Natural killer cell treated with Interleukin-12 subunit alpha and Interleukin-12 subunit beta and Interleukin-15 and Interleukin-18, amount 100 ng/mL, for 72 hours (primary cell): ENCODE measurements around the gene DKC1. TPM values are rescaled to one million over a fixed set of nuclear protein-coding genes. Genes with fewer than 3 reads are reported as not detected.

Source experiments
- ATAC-seq, 2 donors: fragments of 150-1000 bp; cut with Tn5 transposase in 1 of 2; sonication (Bioruptor Pico), chemical (Tn5 transposase) in 1 of 2; 2 replicates each; pipeline ENCODE4 v1.10.0; 2021
- DNase-seq: peaks from one replicate; pipeline ENCODE4 v3.0.0; 2022; ENCODE audit warnings: low spot score
- H3K27ac Mint-ChIP-seq, 2 donors: 1 replicate in 1 of 2; 2 replicates in 1 of 2; pipeline ENCODE4 v1.8.0; 2022; ENCODE audit warnings: mixed read lengths in 2 of 2, mild to moderate bottlenecking in 1 of 2, moderate library complexity in 1 of 2
- H3K27me3 Mint-ChIP-seq, 2 donors: 1 replicate in 1 of 2; 2 replicates in 1 of 2; pipeline ENCODE4 v1.8.0; 2022; ENCODE audit warnings: mixed read lengths in 2 of 2
- H3K36me3 Mint-ChIP-seq: one replicate; pipeline ENCODE4 v1.8.0; 2022; ENCODE audit warnings: mixed read lengths
- H3K4me1 Mint-ChIP-seq, 2 donors: 1 replicate in 1 of 2; 2 replicates in 1 of 2; pipeline ENCODE4 v1.8.0; 2022; ENCODE audit warnings: low read depth in 2 of 2, mixed read lengths in 2 of 2, mild to moderate bottlenecking in 1 of 2
- H3K4me3 Mint-ChIP-seq: one replicate; pipeline ENCODE4 v1.8.0; 2022; ENCODE audit warnings: mixed read lengths
- H3K9me3 Mint-ChIP-seq: 2 replicates; pipeline ENCODE4 v1.8.0; 2022; ENCODE audit warnings: mixed read lengths
- total RNA-seq, 2 donors: library from RNA; stranded (reverse); gene quantifications; one replicate each; pipeline ENCODE4 v1.2.3, GENCODE V29; 2022

The DKC1 gene
- 100 to 1,000 TPM in 1 of 2 donors, 10 to 100 TPM in 1; 91.6 to 173 TPM for total RNA-seq

DNA sequence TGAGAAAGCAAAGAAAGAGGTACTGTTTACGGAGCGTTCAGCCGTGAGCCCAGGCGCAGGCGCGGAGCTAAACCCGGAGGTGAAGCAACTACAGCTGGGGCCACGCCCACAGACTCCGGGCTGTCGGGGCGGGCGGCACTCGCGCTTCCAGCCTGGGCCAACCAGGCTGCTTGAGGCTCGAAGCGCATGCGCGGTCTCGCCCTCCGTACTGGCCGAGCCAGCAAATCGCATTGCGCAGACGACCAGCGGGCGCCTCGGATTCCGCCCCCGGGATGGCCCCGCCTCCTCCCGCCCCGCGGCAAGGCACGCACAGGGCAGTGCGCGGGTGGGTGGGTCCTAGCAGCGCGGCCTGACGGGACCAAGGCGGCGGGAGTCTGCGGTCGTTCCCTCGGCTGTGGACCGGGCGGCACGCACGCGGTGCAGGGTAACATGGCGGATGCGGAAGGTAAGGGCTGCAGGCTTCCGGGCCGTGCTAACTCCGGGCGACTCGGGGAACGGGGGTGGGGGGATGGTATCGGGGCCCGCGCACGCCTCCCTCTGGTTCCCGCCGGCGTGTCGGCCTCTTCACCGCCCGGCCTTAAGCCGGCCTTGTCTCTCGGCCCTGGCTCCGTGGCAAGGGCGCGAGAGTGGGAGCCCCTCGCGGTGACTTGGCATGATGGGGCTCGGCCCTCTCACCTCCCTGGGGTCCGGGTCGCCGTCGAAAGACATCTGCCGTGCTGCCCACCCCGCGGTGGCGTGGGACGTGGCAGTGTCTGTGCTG is at the start of gene DKC1:
Gene DKC1, plus strand, starts transcription at position 328 of the 760 bp plus-strand sequence. Its CDS starts 102 bp downstream, at position 430.
- Mint-ChIP-seq H3K36me3 (peaks cover 15% of the 10 kb centered on the region), H3K9me3 (no peaks in the 10 kb centered on the region), H3K4me1 (peaks cover 9 to 10% of the 10 kb centered on the region in 2 donors), H3K4me3 (peak within 1 kb of the TSS; percentile 83), H3K27me3 (peaks cover 0 to 3% of the 10 kb centered on the region in 2 donors), H3K27ac (peak within 1 kb of the TSS; percentile 86 to 89)
- DNase-seq, result peak; percentile 97
- peak; percentile 95 to 96 for ATAC-seq

DNA sequence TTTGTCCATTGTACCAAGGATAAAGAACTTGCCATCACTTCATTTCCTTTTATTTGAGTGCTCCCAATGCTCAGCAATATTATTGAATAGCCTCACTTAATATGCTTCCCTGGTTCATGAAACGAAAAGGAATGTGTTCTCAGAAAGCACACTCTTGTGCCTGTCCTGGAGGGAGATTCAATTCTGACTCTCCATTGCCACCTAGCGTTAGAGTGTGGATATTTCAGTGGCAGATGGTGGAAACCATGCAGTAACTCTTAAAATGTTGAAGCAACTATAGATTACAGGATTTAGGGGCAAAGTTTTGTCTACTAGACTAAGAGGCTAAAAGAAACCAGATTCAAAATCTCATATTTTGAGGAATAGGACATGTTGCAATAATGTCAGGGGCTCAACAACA is 47.7 kb upstream of the DKC1 start:
- Mint-ChIP-seq H3K9me3 (no peaks in the 10 kb centered on the region), H3K36me3 (peaks cover 20% of the 10 kb centered on the region), H3K27me3 (peaks cover 0 to 5% of the 10 kb centered on the region in 2 donors), H3K27ac (peak overlapping the region; percentile 31 to 76), H3K4me3 (peak overlapping the region; percentile 44), H3K4me1 (peaks cover 68% of the 10 kb centered on the region in 2 donors)
- ATAC-seq (no peak), DNase-seq (peak; percentile 75)

DNA sequence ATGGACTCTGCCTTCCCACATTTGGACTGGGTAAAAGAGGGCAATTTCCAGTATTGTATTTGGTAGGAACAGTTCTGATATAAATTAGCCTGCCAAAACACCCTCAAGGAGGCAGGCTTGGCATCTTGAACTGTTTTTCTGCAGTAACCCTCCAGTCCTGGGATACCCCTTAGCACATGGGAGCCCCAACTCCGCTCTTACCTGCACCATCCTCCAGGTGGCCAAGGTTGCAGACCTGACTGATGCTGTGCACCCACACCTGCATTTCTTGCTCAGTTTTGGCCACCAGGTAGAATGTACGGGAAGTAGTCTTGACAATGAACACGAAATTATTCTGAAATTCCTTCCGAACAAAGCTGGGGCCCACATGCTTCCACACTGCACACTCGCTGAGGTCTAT is 46.8 kb upstream of the DKC1 start:
- no peak for DNase-seq

GRCh38 chrX:154717824-154718223 is 44.8 kb upstream of the DKC1 start:
- Mint-ChIP-seq H3K36me3 (peaks cover 6% of the 10 kb centered on the region), H3K4me1 (peaks cover 58 to 66% of the 10 kb centered on the region in 2 donors), H3K27me3 (peaks cover 0 to 5% of the 10 kb centered on the region in 2 donors), H3K27ac (peak overlapping the region; percentile 95 to 99), H3K9me3 (no peaks in the 10 kb centered on the region), H3K4me3 (peak overlapping the region; percentile 87)
- ATAC-seq (no peak), DNase-seq (no peak)

More for the DNA sequence above, 46.8 kb upstream of the DKC1 start:
- Mint-ChIP-seq H3K27ac (peak overlapping the region; percentile 95 to 99), H3K4me1 (peaks cover 64 to 65% of the 10 kb centered on the region in 2 donors), H3K4me3 (no peak overlapping the region), H3K36me3 (peaks cover 19% of the 10 kb centered on the region), H3K9me3 (no peaks in the 10 kb centered on the region), H3K27me3 (peaks cover 0 to 5% of the 10 kb centered on the region in 2 donors)
- no peak for ATAC-seq

DNA sequence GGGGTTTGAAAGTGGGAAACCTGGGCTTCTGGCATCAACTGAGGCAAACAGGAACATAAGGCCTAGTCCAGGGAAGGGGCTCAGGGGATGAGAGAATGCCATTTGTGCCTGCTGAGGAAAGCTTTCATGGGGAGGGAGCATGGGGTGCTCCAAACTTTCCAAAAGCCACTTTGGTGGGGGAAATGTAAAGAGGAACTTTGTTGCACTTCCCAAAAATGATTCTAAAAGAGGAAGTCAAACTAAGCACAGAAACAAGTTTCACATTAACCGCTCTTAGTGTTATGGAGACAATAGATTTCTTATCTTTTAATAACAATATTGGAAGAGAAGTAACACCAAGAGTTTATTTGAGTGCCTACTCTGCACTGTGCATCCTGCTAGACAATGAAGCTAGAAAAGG is 44.0 kb upstream of the DKC1 start:
- H3K36me3 Mint-ChIP-seq, result peaks cover 5% of the 10 kb centered on the region
- DNase-seq (no peak), ATAC-seq (no peak)
- H3K9me3 Mint-ChIP-seq, result no peaks in the 10 kb centered on the region
- peaks cover 59 to 67% of the 10 kb centered on the region in 2 donors for H3K4me1 Mint-ChIP-seq
- H3K27ac Mint-ChIP-seq, result peak overlapping the region; percentile 95 to 99
- H3K27me3 Mint-ChIP-seq, result peaks cover 0 to 5% of the 10 kb centered on the region in 2 donors
- peak overlapping the region; percentile 87 for H3K4me3 Mint-ChIP-seq

DNA sequence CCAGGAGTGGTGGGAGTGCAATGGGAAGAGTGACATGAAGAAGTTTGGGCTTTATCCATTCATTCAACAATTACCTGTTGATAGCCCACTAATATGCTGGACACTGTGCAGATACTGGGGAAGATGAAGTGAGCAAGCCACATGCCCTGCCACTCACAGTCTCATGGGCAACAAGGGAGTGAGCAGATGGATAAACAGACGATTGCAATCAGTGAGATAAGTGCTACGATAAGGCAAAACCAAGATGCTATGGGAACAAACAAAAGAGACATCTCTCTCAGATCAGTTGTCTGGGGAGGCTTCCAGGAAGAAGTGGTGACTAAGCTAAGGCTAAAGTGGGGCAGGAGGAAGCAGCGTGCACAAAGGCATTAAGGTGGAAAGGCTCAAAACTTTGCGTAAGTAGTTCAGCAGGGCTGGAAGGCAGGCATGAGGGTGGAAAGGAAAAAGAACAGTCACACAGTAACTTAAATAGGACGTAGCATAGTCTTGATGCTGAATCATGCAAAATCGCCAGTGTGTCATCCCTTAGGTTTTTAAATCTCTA is 43.5 kb upstream of the DKC1 start:
- DNase-seq (peak; percentile 67), ATAC-seq (peak; percentile 86 to 87)
- Mint-ChIP-seq H3K27me3 (peaks cover 0 to 5% of the 10 kb centered on the region in 2 donors), H3K9me3 (no peaks in the 10 kb centered on the region), H3K27ac (peak overlapping the region; percentile 95 to 99), H3K4me1 (peaks cover 59 to 69% of the 10 kb centered on the region in 2 donors), H3K4me3 (peak overlapping the region; percentile 87), H3K36me3 (peaks cover 5% of the 10 kb centered on the region)

GRCh38 chrX:154720067-154720466 is 42.6 kb upstream of the DKC1 start:
- H3K9me3 Mint-ChIP-seq, result no peaks in the 10 kb centered on the region
- peaks cover 0 to 5% of the 10 kb centered on the region in 2 donors for H3K27me3 Mint-ChIP-seq
- peaks cover 59 to 72% of the 10 kb centered on the region in 2 donors for H3K4me1 Mint-ChIP-seq
- DNase-seq (no peak), ATAC-seq (peak in 1 of 2 donors; percentile 53)
- peaks cover 2% of the 10 kb centered on the region for H3K36me3 Mint-ChIP-seq
- H3K27ac Mint-ChIP-seq, result peak overlapping the region; percentile 95 to 99
- no peak overlapping the region for H3K4me3 Mint-ChIP-seq

- Mint-ChIP-seq H3K4me1 (peaks cover 66 to 80% of the 10 kb centered on the region in 2 donors), H3K27ac (peak overlapping the region; percentile 72 to 99), H3K9me3 (no peaks in the 10 kb centered on the region), H3K4me3 (no peak overlapping the region), H3K36me3 (peaks cover 7% of the 10 kb centered on the region), H3K27me3 (peaks cover 0 to 5% of the 10 kb centered on the region in 2 donors)
- DNase-seq (no peak), ATAC-seq (no peak)
These were observed 41.5 kb upstream of the DKC1 start for GRCh38 chrX:154721155-154721554.

DNA sequence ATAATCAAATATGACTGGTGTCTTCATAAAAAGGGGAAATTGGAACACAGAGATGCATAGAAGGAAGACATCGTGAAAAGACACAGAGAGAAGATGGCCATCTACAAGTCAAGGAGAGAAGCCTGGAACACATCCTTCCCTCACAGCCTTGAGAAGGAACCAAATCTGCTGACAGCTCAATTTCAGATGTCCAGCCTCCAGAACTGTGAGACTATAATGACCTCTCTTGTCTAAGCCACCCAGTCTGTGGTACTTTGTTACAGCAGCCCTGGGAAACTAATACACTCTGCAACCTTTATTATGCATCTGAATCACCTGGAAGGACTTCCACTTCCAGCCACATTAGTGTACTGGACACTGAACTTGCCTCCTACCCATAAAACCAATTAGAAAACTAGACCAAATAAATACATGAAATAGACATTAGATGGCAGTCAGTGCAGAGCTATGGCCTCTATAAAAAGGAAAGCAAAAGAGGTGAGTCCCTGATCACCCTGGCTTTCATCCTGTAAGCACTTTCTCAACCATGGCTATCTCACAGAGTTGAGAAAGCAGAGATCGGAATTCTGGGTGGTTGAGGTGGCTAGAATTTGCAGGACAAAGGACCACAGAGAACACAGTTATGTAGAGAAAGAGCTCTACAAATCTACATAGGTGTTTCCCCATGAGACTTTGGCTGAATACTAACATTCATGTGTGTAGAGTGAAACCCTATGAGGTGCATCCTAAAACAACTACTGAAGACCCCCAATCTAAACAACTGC is 37.5 kb upstream of the DKC1 start:
- Mint-ChIP-seq H3K27me3 (peaks cover 0 to 2% of the 10 kb centered on the region in 2 donors), H3K4me1 (peaks cover 67 to 86% of the 10 kb centered on the region in 2 donors), H3K9me3 (no peaks in the 10 kb centered on the region), H3K36me3 (peaks cover 14% of the 10 kb centered on the region), H3K27ac (peak overlapping the region; percentile 95 to 99), H3K4me3 (peak overlapping the region; percentile 79)
- ATAC-seq (peak; percentile 74 to 82), DNase-seq (no peak)

DNA sequence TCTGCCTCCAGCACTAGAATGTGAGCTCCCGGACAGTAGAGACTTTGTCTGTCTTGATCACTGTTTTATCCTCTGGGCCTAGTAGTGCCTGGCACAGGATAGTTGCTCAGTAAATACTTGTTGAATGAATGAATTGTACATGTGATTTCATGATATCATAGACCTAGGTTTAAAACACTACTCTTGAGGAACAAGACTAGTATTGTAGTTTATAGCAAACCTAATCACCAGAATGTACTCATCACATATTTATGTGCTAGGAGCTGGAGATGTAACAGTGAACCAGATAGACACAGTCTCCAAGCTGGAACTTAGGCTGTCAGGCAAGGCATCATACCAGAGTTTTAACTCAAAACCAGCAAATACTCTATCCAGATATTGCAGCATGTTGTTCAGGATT is 35.2 kb upstream of the DKC1 start:
- Mint-ChIP-seq H3K4me3 (peak overlapping the region; percentile 79), H3K36me3 (peaks cover 14% of the 10 kb centered on the region), H3K9me3 (no peaks in the 10 kb centered on the region), H3K4me1 (peaks cover 73 to 94% of the 10 kb centered on the region in 2 donors), H3K27ac (peak overlapping the region; percentile 95 to 99), H3K27me3 (peaks cover 0 to 2% of the 10 kb centered on the region in 2 donors)
- no peak for DNase-seq
- no peak for ATAC-seq

DNA sequence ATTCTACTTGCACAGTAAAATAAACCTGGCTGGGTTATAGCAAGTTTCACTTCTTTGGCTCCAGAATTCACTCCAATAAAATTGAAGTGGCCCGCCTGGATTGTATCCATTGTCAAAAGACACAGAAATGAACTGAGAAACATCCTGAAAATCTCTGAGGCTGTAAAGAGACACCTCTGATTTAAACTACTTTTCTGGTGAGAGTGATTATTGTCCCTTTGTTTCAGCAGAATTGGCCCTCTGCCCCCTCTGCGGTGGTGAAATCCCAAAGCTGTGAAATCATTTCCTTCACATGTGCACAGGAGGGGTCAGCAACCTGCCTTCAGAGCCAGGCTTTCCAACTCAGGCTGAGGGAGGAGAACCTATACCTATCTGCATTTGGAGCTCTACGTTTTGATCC is 34.8 kb upstream of the DKC1 start:
- Mint-ChIP-seq H3K27ac (peak overlapping the region; percentile 95 to 99), H3K4me1 (peaks cover 77 to 93% of the 10 kb centered on the region in 2 donors), H3K36me3 (peaks cover 14% of the 10 kb centered on the region), H3K9me3 (no peaks in the 10 kb centered on the region), H3K4me3 (peak overlapping the region; percentile 83), H3K27me3 (peaks cover 0 to 2% of the 10 kb centered on the region in 2 donors)
- ATAC-seq (no peak), DNase-seq (no peak)

DNA sequence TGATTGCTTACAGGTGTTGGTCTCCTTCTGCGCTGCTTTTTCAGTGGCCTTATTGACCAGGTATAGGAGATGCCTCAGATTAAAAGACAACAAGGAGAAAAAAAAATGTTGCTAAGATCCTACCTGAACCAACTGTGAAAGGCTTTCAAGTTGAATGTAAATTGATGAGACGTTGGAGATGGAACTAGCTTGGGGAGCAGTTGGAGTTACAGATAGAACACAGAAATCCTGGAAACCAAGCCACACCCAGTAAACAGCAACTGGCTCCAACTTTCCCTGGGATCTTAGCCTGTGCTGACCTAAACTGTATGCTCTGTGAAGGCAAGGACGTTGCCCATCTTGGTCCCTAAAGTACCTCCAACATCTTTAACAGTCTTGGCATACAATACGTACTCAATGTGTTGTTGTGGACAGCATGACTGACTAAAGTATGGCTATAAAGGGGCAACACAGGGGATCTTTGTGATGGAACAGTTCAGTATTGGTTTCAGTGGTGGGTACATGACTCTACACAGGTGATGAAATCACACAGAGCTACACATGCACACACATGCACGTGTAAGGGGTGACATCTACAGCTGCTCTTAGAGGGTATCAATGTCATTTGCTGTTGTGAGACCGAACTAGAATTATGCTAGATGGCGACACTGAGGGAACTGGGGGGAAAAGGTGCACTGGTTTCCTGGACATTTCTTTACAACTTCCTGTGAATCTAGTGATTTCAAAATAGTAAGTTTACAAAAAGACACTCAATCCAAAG is 34.1 kb upstream of the DKC1 start:
- peak overlapping the region; percentile 83 for H3K4me3 Mint-ChIP-seq
- H3K27me3 Mint-ChIP-seq, result peaks cover 0 to 2% of the 10 kb centered on the region in 2 donors
- H3K9me3 Mint-ChIP-seq, result no peaks in the 10 kb centered on the region

DNA sequence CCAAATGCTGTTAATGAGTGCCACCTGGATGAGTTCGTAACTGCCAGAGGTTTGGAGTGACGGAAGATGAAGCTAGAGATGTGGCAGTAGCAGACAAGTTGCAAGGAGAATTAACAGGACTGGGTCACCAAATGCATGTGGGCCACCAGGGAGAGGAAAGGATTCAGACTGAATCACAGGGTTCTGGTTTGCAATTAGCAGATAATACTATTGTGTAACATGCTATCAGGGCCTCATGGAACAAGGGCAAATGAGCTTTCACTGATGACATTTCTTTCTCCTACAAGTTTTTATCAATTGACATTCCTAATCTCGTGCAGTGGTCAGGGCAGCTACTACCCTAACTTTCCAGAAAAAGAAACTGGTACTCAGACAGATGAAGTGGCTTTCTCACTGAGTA is 33.2 kb upstream of the DKC1 start:
- H3K4me3 Mint-ChIP-seq, result peak overlapping the region; percentile 83

More for the DNA sequence above, 34.1 kb upstream of the DKC1 start:
- ATAC-seq, result peak; percentile 40 to 46
- peaks cover 76 to 93% of the 10 kb centered on the region in 2 donors for H3K4me1 Mint-ChIP-seq
- H3K36me3 Mint-ChIP-seq, result peaks cover 14% of the 10 kb centered on the region
- no peak for DNase-seq
- peak overlapping the region; percentile 95 to 99 for H3K27ac Mint-ChIP-seq

More for the DNA sequence above, 33.2 kb upstream of the DKC1 start:
- DNase-seq (no peak), ATAC-seq (no peak)
- H3K27me3 Mint-ChIP-seq, result peaks cover 0 to 2% of the 10 kb centered on the region in 2 donors
- peaks cover 14% of the 10 kb centered on the region for H3K36me3 Mint-ChIP-seq
- H3K9me3 Mint-ChIP-seq, result no peaks in the 10 kb centered on the region
- H3K27ac Mint-ChIP-seq, result peak overlapping the region; percentile 95 to 99
- H3K4me1 Mint-ChIP-seq, result peaks cover 80 to 97% of the 10 kb centered on the region in 2 donors
